ENCODE measurements around the gene LRP5.

The LRP5 gene

DNA sequence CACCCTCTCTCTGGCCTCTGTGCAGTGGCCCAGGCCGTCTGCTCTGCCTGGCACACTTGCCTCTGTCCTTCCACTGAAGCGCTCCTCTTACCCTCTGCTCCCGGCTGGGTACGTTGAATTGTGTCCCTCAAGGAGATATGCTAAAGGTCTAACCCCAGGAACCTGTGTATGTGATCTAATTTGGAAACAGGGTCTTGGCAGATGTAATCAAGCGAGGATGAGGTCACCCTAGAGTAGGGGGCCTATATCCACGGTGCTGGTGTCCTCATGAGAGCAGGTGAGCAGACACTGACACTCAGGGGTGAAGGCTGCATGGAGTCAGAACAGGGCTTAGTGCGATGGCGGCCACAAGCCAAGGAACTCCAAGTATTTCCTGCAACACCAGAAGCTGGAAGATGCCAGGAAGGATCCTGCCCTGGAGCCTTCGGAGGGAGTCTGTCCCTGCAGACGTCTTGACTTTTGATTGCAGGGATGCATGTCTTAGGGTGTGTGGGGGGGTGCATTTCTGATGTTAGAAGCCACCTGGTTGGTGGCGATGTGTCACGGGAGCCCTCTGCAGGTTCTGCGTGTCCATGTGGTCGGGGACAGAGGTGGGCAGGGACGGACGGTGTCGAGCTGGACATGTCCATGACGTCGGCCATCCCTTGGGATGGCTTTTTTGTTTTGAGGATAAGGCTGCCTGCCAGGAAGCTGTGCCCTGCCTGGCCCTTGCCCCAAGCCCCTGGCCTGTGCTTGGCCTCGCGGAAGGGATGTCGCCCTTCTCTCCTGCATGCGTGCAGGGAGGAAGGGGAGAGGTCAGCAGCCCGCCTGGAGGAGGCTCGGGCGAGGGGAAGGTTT lies 68.6 kb downstream of the LRP5 start:
- TF ChIP-seq REST (IDR thresholded peaks at IDR 0.05; ENCODE audit: insufficient read depth in 1 of 2, low read depth in 2 of 2, low read length in 2 of 2) (no peak), SIN3A (IDR thresholded peaks at IDR 0.05; ENCODE audit: borderline replicate concordance, insufficient read depth, low read length) (no peak), POLR2AphosphoS5 (IDR thresholded peaks at IDR 0.05; ENCODE audit: low read depth, low read length) (no peak), FOXP2 (optimal IDR thresholded peaks at IDR 0.05; ENCODE audit: borderline replicate concordance, extremely low read depth, extremely low read length, insufficient read depth) (no peak), TAF1 (IDR thresholded peaks at IDR 0.05; ENCODE audit: borderline replicate concordance, insufficient read depth, low read length) (no peak)

DNA sequence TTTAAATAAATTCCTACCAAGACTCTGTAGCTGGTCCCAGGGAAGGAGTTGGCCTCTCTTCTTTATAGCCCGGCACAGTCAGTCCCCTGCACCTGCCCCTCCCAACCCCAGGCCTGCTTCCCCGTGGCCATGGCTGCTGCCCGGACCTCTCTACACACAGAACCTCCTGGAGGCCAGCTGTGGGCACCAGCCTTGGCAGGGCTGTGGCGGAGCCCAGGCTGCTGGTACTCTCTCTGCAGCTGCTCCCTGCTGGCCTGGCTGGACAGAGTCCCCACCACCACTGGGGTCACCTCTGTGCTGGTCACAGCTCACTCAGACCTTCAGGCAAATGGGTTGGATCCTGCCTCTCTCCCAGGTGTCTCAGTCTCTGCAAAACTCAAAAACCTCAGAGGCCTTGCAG lies 69.3 kb downstream of the LRP5 start:
- peak; percentile 39 to 67; a peak in 1 of 4 replicates for TF ChIP-seq REST (IDR thresholded peaks at IDR 0.05; ENCODE audit: insufficient read depth in 1 of 2, low read depth in 2 of 2, low read length in 2 of 2)
- TF ChIP-seq FOXP2 (optimal IDR thresholded peaks at IDR 0.05; ENCODE audit: borderline replicate concordance, extremely low read depth, extremely low read length, insufficient read depth): no peak
- no peak for TF ChIP-seq TAF1 (IDR thresholded peaks at IDR 0.05; ENCODE audit: borderline replicate concordance, insufficient read depth, low read length)
- TF ChIP-seq POLR2AphosphoS5 (IDR thresholded peaks at IDR 0.05; ENCODE audit: low read depth, low read length): no peak
- TF ChIP-seq SIN3A (IDR thresholded peaks at IDR 0.05; ENCODE audit: borderline replicate concordance, insufficient read depth, low read length): no peak

DNA sequence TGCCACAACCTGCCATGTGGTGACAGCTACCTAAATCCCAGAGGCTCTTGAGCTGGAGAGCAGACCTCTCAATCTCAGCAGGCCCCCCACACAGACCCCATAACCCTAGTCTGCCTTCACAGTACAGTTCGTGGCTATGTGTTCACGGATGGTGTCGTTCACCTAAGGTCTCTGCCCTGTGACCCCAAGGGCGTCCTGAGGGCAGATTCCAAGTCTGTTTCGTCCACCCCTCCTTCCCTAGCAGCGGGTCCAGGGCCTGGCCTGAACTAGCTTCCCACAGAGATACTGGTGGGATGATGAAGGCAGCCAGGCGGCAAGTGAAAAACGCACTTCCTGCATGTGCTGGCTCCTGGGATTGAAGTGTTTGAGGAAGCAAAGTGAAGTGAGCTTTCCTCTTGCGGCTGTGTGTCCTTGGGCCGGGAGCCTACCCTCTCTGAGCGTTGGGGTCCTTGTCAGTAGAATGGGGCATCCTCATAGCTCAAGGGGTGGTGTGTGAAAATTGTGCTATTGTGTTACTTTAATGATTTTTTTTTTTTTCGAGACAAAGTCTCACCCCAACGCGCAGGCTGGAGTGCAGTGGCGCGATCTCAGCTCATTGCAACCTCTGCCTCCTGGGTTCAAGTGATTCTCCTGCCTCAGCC lies 70.1 kb downstream of the LRP5 start:
- TF ChIP-seq FOXP2 (optimal IDR thresholded peaks at IDR 0.05; ENCODE audit: borderline replicate concordance, extremely low read depth, extremely low read length, insufficient read depth) (no peak), REST (IDR thresholded peaks at IDR 0.05; ENCODE audit: insufficient read depth in 1 of 2, low read depth in 2 of 2, low read length in 2 of 2) (no peak), SIN3A (IDR thresholded peaks at IDR 0.05; ENCODE audit: borderline replicate concordance, insufficient read depth, low read length) (no peak), TAF1 (IDR thresholded peaks at IDR 0.05; ENCODE audit: borderline replicate concordance, insufficient read depth, low read length) (no peak)

DNA sequence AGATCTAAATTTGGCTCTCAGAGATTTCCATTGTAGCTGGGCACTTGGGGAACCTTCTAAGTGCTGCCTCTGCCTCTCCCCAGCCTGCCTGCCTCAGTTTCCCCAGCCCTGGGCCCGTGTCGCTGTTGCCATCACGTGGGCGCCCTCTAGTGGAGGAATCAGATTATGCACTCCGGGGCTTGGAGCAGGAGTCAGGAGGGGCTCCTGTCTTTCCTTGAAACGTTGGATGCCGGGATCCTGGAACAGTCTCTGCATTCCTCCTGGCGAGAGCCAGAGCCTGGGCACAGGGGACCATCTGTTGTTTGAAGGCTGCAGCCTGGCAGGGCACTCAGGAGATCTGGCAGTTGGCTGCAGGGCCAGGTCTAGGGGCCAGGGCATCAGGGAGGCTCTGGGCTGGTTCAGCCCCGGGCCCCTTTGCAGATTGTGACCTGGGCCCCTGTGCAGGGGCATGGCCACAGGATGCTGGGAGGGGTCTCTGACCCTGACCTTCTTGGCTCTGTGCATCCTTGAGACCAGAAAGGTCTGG lies 71.6 kb downstream of the LRP5 start:
- TF ChIP-seq POLR2AphosphoS5 (IDR thresholded peaks at IDR 0.05; ENCODE audit: low read depth, low read length) (no peak), REST (IDR thresholded peaks at IDR 0.05; ENCODE audit: insufficient read depth in 1 of 2, low read depth in 2 of 2, low read length in 2 of 2) (no peak), TAF1 (IDR thresholded peaks at IDR 0.05; ENCODE audit: borderline replicate concordance, insufficient read depth, low read length) (no peak), SIN3A (IDR thresholded peaks at IDR 0.05; ENCODE audit: borderline replicate concordance, insufficient read depth, low read length) (no peak), FOXP2 (optimal IDR thresholded peaks at IDR 0.05; ENCODE audit: borderline replicate concordance, extremely low read depth, extremely low read length, insufficient read depth) (no peak)
